Thyroid gland (tissue), 4 donors: ENCODE results near the gene CMC1. TPM values are rescaled to one million over a fixed set of nuclear protein-coding genes. Genes with fewer than 3 reads are reported as not detected.
A peak's percentile ranks its signal among the peaks of the same experiment; 100 is the strongest.

Experiments
- DNase-seq, 2 donors: peaks; one replicate each; pipeline ENCODE4 v3.0.0-alpha.2; 2019
- H3K27ac ChIP-seq, 3 donors: fragments of 200-600 bp; sonication (generic); 1 replicate in 2 of 3; 2 replicates in 1 of 3; pipeline ENCODE4 v1.5.1; 2016 to 2019; ENCODE audit warnings: mild to moderate bottlenecking in 1 of 3, moderate library complexity in 1 of 3
- H3K27me3 ChIP-seq: fragments of 200-600 bp; sonication (generic); one replicate; pipeline ENCODE4 v1.5.1; 2019
- H3K36me3 ChIP-seq, 2 donors: fragments of 200-600 bp; sonication (generic); one replicate each; pipeline ENCODE4 v1.5.1; 2016 to 2019
- H3K4me1 ChIP-seq, 2 donors: fragments of 200-600 bp; sonication (generic); one replicate each; pipeline ENCODE4 v1.5.1; 2017 to 2019
- H3K4me3 ChIP-seq, 3 donors: fragments of 200-600 bp; sonication (generic); replicated peaks in 1 of 3; 1 replicate in 2 of 3; 2 replicates in 1 of 3; pipeline ENCODE4 v1.5.1; 2016; ENCODE audit warnings: mild to moderate bottlenecking in 1 of 3
- H3K9me3 ChIP-seq: fragments of 200-600 bp; sonication (generic); one replicate; pipeline ENCODE4 v1.5.1; 2017
- POLR2A ChIP-seq, 2 donors: fragments of 450-650 bp; IDR thresholded peaks; one replicate each; pipeline ENCODE4 v1.6.1; 2017; ENCODE audit warnings: antibody characterized with exemption in 2 of 2, mild to moderate bottlenecking in 2 of 2, moderate library complexity in 1 of 2
- WGBS, 2 donors: methylation state at CpG; one replicate each; pipeline ENCODE4 v1.1.5; 2017; 5-methylcytosine and 5-hydroxymethylcytosine counted together
- intact Hi-C: fragments of 100-400 bp; cut with DNase I; formaldehyde crosslinking; loops from one replicate; pipeline ENCODE4 v1.15.1; 2023
- total RNA-seq, 4 donors: library from RNA; depleted of rRNA; stranded (reverse); fragments of >200 nt; gene quantifications; one replicate each; pipeline ENCODE4 v1.2.3, GENCODE V29; 2016
- TF ChIP-seq, protein P1 (sequence below), 6 experiments: fragments of 200-600 bp in 3 of 6; fragments of 450-650 bp in 3 of 6; sonication (generic) in 3 of 6; IDR thresholded peaks; one replicate each; pipeline ENCODE4 v1.5.1; 2016 to 2019; ENCODE audit warnings: antibody characterized with exemption in 6 of 6, mild to moderate bottlenecking in 2 of 6, inconsistent platforms in 1 of 6, moderate library complexity in 1 of 6

Gene CMC1
- total RNA-seq, 4 donors from 2014 or later, result 3.0 to 22.7 (median 8.3) TPM

DNA sequence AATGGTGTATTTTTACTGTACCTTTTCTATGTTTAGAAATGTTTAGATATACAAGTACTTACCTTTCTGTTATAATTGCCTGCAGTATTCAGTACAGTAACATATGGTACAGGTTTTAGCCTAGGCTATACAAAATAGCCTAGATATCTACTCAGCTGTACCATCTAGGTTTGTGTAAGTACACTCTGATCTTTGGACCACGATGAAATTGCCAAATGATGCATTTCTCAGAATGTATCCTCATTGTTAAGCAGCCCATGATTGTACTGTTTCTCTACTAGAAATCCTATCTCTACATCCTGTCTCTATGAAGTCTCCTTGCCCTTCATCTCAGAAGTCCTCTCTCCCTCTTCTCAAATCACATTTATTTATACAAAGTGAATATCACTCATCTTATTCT, 74.3 kb downstream of the CMC1 start:
- DNase-seq, result no peak
- no peak overlapping the region for H3K27ac ChIP-seq
- intact Hi-C loops, result no loop called here
- no peaks in the 10 kb centered on the region for H3K27me3 ChIP-seq
- TF ChIP-seq POLR2A (IDR thresholded peaks at IDR 0.05), result no peak
- TF ChIP-seq, protein P1, sequence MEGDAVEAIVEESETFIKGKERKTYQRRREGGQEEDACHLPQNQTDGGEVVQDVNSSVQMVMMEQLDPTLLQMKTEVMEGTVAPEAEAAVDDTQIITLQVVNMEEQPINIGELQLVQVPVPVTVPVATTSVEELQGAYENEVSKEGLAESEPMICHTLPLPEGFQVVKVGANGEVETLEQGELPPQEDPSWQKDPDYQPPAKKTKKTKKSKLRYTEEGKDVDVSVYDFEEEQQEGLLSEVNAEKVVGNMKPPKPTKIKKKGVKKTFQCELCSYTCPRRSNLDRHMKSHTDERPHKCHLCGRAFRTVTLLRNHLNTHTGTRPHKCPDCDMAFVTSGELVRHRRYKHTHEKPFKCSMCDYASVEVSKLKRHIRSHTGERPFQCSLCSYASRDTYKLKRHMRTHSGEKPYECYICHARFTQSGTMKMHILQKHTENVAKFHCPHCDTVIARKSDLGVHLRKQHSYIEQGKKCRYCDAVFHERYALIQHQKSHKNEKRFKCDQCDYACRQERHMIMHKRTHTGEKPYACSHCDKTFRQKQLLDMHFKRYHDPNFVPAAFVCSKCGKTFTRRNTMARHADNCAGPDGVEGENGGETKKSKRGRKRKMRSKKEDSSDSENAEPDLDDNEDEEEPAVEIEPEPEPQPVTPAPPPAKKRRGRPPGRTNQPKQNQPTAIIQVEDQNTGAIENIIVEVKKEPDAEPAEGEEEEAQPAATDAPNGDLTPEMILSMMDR (IDR thresholded peaks at IDR 0.05), result no peak
- H3K4me1 ChIP-seq, result no peaks in the 10 kb centered on the region
- no peak overlapping the region for H3K4me3 ChIP-seq
- H3K36me3 ChIP-seq, result no peaks in the 10 kb centered on the region
- WGBS, 2 donors, result 83 to 97% methylated on average over 1 of the region's 1 CpG
- no peaks in the 10 kb centered on the region for H3K9me3 ChIP-seq

DNA sequence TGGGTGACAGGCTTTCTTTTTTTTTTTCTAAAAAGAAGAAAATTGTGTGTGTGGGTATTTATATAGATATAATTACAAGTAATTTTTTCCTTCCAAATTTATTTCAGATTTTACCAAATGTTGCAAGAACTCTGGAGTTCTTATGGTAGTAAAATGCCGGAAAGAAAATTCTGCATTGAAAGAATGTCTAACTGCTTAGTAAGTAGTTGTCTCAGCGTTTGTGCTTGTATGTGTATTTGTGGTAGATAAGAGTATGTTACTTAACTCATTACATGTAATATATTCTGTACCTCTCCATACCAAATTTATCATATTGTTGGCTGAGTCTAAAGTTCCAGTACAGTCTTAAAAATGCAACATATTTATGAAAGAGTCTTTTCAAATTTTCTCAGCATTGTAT, 74.8 kb downstream of the CMC1 start:
- no peak for TF ChIP-seq POLR2A (IDR thresholded peaks at IDR 0.05)
- TF ChIP-seq, protein P1 (IDR thresholded peaks at IDR 0.05), result no peak
- no peaks in the 10 kb centered on the region for H3K36me3 ChIP-seq
- WGBS, 2 donors, result 88 to 89% methylated on average over 2 of the region's 2 CpGs
- H3K4me3 ChIP-seq, result no peak overlapping the region
- no peak overlapping the region for H3K27ac ChIP-seq
- H3K4me1 ChIP-seq, result no peaks in the 10 kb centered on the region
- H3K27me3 ChIP-seq, result no peaks in the 10 kb centered on the region
- no peak for DNase-seq
- intact Hi-C loops, result no loop called here
- H3K9me3 ChIP-seq, result no peaks in the 10 kb centered on the region

DNA sequence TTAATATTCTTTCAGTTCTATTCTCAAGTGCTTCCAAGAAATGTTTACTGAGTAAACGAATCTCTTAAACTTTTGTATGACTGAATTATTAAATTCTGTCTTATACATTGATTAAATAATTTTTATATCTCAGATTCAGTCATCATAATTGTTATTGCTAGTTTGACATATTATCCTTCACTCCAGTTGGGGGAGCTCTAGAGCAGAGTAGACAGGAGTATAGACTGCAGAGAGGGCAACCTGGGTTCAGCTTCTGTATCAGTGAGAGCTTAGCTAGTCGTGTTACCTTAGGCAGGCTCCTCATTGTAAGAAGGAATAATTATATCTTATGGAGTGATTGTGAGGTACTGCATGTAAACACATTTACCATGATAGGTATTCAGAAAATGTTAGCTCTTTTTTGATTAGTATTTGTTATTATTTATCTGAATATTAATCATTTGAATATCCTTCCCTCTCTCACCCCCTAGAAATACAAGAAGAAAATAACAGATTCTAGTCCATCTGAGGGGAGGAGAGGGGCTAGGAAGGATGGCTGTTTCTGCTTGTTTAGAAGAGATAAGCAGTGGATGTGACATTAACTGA, 76.1 kb downstream of the CMC1 start:
- Histone ChIP-seq H3K27me3 (no peaks in the 10 kb centered on the region), H3K4me3 (no peak overlapping the region), H3K9me3 (no peaks in the 10 kb centered on the region), H3K36me3 (no peaks in the 10 kb centered on the region), H3K27ac (no peak overlapping the region), H3K4me1 (no peaks in the 10 kb centered on the region)
- TF ChIP-seq POLR2A (IDR thresholded peaks at IDR 0.05), result no peak
- TF ChIP-seq, protein P1 (IDR thresholded peaks at IDR 0.05), result peak in 5 of 6 experiments; percentile 36 to 74 (median 43)
- 21 to 27% methylated on average over 2 of the region's 2 CpGs for WGBS, 2 donors
- intact Hi-C loops, result no loop called here
- DNase-seq, result peak in 1 of 2 donors; percentile 2

DNA sequence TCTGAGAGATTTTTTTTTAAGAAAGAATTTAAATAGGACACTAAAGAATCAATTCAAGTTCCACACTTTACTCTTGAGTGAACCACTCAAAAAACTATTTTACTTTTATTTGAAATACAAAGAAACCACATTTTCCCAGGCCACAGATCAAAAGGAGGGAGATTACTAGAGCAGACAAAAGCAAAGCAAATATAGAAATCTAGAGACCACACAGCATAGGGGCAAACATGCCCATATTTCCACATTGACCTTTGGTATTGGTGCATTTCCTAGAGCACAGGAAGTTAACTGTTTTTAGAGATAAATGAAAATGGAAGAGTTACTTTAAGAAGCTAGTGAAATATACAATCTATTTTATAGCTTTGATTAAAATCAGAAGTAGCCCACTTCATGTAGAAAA, 79.6 kb downstream of the CMC1 start:
- no peaks in the 10 kb centered on the region for H3K4me1 ChIP-seq
- DNase-seq, result no peak
- no peaks in the 10 kb centered on the region for H3K27me3 ChIP-seq
- intact Hi-C loops, result no loop called here
- no peak for TF ChIP-seq POLR2A (IDR thresholded peaks at IDR 0.05)
- TF ChIP-seq, protein P1 (IDR thresholded peaks at IDR 0.05), result no peak
- no peak overlapping the region for H3K4me3 ChIP-seq
- H3K27ac ChIP-seq, result no peak overlapping the region
- H3K9me3 ChIP-seq, result no peaks in the 10 kb centered on the region
- peaks cover 0 to 3% of the 10 kb centered on the region in 2 donors for H3K36me3 ChIP-seq

DNA sequence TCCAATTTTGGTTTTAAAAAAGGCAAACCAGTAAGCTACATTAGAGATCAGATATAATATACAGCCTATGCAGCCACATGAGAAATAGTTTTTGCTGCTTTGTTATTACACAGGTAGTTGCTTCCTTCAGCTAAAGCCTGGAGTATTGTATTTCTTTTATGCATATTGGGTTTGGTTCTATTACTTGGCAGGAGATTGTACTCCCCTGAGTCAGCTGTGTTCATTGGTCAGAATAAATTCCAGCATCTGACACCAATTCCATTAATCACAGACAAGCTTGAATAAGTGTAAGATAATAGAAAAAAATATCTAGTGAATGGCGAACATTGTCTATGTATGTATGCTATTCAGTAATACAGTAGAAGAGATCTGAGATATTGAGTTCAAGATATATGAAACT, 81.0 kb downstream of the CMC1 start:
- intact Hi-C loops, result no loop called here
- 94 to 96% methylated on average over 1 of the region's 1 CpG for WGBS, 2 donors
- H3K27ac ChIP-seq, result no peak overlapping the region
- H3K4me3 ChIP-seq, result no peak overlapping the region
- no peak for DNase-seq
- H3K9me3 ChIP-seq, result no peaks in the 10 kb centered on the region
- peaks cover 0 to 3% of the 10 kb centered on the region in 2 donors for H3K36me3 ChIP-seq
- no peaks in the 10 kb centered on the region for H3K27me3 ChIP-seq
- TF ChIP-seq, protein P1 (IDR thresholded peaks at IDR 0.05), result no peak
- TF ChIP-seq POLR2A (IDR thresholded peaks at IDR 0.05), result no peak
- no peaks in the 10 kb centered on the region for H3K4me1 ChIP-seq
